Prostate gland (tissue), 2 donors: Measurements from ENCODE around the gene SLC13A2. TPM values are rescaled to one million over a fixed set of nuclear protein-coding genes. Genes with fewer than 3 reads are reported as not detected.
"Not testable (repeated sequence)": the region's sequence is repeated elsewhere in the genome, so short reads cannot be mapped to it uniquely, and the experiment has no call there.

Experiments used
- DNase-seq: peaks from one replicate; pipeline ENCODE4 v3.0.0-alpha.2; 2019; ENCODE audit warnings: low spot score
- H3K27ac ChIP-seq, 2 donors: fragments of 200-600 bp; sonication (generic); 2 replicates each; pipeline ENCODE4 v1.5.1; 2017 to 2019
- H3K27me3 ChIP-seq: fragments of 200-600 bp; sonication (generic); replicated peaks from 2 replicates; pipeline ENCODE4 v1.5.1; 2019; ENCODE audit not compliant: insufficient read depth
- H3K36me3 ChIP-seq, 2 donors: fragments of 200-600 bp; sonication (generic); 1 replicate in 1 of 2; 2 replicates in 1 of 2; pipeline versions ENCODE4 v1.5.1 to v1.8.1; 2017 to 2019
- H3K4me1 ChIP-seq: fragments of 200-600 bp; sonication (generic); replicated peaks from 2 replicates; pipeline ENCODE4 v1.5.1; 2019
- H3K4me3 ChIP-seq, 2 donors: fragments of 200-600 bp; sonication (generic); 2 replicates each; pipeline ENCODE4 v1.5.1; 2017 to 2019
- H3K9me3 ChIP-seq: fragments of 200-600 bp; sonication (generic); 2 replicates; pipeline ENCODE4 v1.5.1; 2017
- POLR2A ChIP-seq: fragments of 450-650 bp; IDR thresholded peaks from one replicate; pipeline ENCODE4 v1.6.1; 2016; ENCODE audit warnings: antibody characterized with exemption, mild to moderate bottlenecking
- POLR2AphosphoS5 ChIP-seq: sonication (generic); formaldehyde crosslinking; IDR thresholded peaks from one replicate; pipeline ENCODE4 v1.6.1; 2017; ENCODE audit warnings: antibody characterized with exemption
- WGBS: methylation state at CpG from one replicate; pipeline ENCODE4 v1.1.5; 2018; 5-methylcytosine and 5-hydroxymethylcytosine counted together
- intact Hi-C: fragments of 100-400 bp; cut with DNase I; formaldehyde crosslinking; loops from one replicate; pipeline ENCODE4 v1.14.2; 2022
- total RNA-seq, 2 donors: library from RNA; depleted of rRNA; stranded (reverse); fragments of >200 nt; gene quantifications; one replicate each; pipeline ENCODE4 v1.1.0, GENCODE V29; 2016
- TF ChIP-seq, protein P1 (sequence below), 4 experiments: fragments of 200-600 bp in 2 of 4; fragments of 450-650 bp in 2 of 4; sonication (generic) in 2 of 4; IDR thresholded peaks; 1 replicate in 3 of 4; 2 replicates in 1 of 4; pipeline ENCODE4 v1.5.1; 2016 to 2019; ENCODE audit warnings: antibody characterized with exemption in 4 of 4, mild to moderate bottlenecking in 2 of 4, moderate library complexity in 2 of 4

The SLC13A2 gene, protein sequence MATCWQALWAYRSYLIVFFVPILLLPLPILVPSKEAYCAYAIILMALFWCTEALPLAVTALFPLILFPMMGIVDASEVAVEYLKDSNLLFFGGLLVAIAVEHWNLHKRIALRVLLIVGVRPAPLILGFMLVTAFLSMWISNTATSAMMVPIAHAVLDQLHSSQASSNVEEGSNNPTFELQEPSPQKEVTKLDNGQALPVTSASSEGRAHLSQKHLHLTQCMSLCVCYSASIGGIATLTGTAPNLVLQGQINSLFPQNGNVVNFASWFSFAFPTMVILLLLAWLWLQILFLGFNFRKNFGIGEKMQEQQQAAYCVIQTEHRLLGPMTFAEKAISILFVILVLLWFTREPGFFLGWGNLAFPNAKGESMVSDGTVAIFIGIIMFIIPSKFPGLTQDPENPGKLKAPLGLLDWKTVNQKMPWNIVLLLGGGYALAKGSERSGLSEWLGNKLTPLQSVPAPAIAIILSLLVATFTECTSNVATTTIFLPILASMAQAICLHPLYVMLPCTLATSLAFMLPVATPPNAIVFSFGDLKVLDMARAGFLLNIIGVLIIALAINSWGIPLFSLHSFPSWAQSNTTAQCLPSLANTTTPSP
- under 1 TPM; 0.09 to 0.68 TPM for total RNA-seq

DNA sequence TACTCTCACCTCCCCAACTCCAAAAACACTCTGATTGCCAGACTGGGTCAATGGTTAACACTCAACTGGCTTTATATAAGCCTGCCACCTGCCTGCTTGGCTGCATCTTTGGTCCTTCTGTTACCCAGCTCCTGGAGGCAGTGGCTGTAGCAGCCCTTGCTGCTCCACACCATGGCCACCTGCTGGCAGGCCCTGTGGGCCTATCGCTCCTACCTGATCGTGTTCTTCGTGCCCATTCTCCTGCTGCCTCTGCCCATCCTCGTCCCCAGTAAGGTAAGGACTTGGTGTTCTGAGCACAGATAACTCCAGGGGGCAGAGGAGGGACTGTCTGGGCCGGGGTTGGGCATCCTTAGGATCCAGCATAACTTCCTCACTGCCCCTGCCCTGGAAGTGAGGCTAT, at the start of gene SLC13A2:
TSS of gene SLC13A2 (plus strand) at position 103 of the 400 bp plus-strand sequence. CDS start at position 172, 69 bp downstream.
- DNase-seq: no peak
- Histone ChIP-seq H3K9me3 (no peaks in the 10 kb centered on the region), H3K27ac (no peak within 1 kb of the TSS), H3K4me3 (no peak within 1 kb of the TSS), H3K4me1 (no peaks in the 10 kb centered on the region), H3K27me3 (no peaks in the 10 kb centered on the region), H3K36me3 (no peaks in the 10 kb centered on the region)
- 89% methylated on average over 5 of the region's 5 CpGs for WGBS
- intact Hi-C loops: no loop called here
- TF ChIP-seq POLR2AphosphoS5: no peak
- TF ChIP-seq, protein P1, sequence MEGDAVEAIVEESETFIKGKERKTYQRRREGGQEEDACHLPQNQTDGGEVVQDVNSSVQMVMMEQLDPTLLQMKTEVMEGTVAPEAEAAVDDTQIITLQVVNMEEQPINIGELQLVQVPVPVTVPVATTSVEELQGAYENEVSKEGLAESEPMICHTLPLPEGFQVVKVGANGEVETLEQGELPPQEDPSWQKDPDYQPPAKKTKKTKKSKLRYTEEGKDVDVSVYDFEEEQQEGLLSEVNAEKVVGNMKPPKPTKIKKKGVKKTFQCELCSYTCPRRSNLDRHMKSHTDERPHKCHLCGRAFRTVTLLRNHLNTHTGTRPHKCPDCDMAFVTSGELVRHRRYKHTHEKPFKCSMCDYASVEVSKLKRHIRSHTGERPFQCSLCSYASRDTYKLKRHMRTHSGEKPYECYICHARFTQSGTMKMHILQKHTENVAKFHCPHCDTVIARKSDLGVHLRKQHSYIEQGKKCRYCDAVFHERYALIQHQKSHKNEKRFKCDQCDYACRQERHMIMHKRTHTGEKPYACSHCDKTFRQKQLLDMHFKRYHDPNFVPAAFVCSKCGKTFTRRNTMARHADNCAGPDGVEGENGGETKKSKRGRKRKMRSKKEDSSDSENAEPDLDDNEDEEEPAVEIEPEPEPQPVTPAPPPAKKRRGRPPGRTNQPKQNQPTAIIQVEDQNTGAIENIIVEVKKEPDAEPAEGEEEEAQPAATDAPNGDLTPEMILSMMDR (IDR thresholded peaks at IDR 0.05): no peak
- TF ChIP-seq POLR2A: no peak

DNA sequence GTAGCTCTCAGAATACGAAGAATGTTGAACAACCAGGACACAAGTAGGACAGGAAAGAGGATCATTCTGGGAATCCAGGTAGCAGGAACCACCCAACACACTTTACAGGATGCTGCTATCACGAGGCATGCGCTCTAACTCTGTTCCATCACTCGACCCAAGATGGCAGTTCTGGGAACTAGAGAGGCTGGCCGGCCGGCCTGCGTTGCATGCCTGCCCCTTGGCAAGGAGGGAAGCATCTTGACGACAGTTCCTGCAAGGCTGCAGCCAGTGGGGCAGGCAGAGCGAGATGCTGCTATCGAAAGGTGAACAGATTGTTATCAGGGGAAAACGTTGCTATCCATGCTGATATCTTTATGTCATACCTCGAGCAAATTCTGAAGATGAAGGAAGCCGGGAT, 48.2 kb upstream of the SLC13A2 start:
- DNase-seq: no peak
- TF ChIP-seq POLR2A: no peak
- TF ChIP-seq, protein P1 (IDR thresholded peaks at IDR 0.05): no peak
- TF ChIP-seq POLR2AphosphoS5: no peak
- intact Hi-C loops: no loop called here
- H3K4me1 ChIP-seq: no peaks in the 10 kb centered on the region
- no peak overlapping the region for H3K4me3 ChIP-seq
- H3K27ac ChIP-seq: no peak overlapping the region
- no peaks in the 10 kb centered on the region for H3K27me3 ChIP-seq
- 72% methylated on average over 13 of the region's 13 CpGs for WGBS
- no peaks in the 10 kb centered on the region for H3K9me3 ChIP-seq
- no peaks in the 10 kb centered on the region for H3K36me3 ChIP-seq

DNA sequence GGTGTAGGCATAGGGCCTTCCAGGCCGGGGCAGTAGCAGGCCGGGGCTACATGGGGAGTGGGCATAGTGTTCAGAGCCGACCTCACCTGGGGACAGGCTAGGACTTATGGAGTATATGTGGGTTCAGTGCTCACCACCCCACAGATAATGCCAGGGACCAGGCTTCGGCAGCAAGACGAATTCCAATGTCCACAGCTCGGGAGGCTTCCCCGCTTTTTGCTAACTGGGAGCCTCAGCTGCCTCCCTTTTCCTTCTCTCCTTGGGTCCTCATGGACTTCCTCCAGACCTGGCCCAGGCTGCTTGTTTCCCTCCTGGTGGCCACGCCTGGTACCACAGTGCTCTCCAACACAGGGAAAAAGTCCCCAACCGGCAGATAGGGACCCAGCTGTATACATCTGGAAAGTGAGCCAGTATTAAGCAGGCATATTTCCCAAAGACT, 47.3 kb upstream of the SLC13A2 start:
- H3K36me3 ChIP-seq: no peaks in the 10 kb centered on the region
- H3K27ac ChIP-seq: no peak overlapping the region
- intact Hi-C loops: no loop called here
- 77% methylated on average over 9 of the region's 9 CpGs for WGBS
- no peaks in the 10 kb centered on the region for H3K9me3 ChIP-seq
- H3K4me3 ChIP-seq: no peak overlapping the region
- no peaks in the 10 kb centered on the region for H3K4me1 ChIP-seq
- TF ChIP-seq, protein P1 (IDR thresholded peaks at IDR 0.05): no peak
- TF ChIP-seq POLR2A (no peak), POLR2AphosphoS5 (no peak)
- no peak for DNase-seq
- H3K27me3 ChIP-seq: no peaks in the 10 kb centered on the region

DNA sequence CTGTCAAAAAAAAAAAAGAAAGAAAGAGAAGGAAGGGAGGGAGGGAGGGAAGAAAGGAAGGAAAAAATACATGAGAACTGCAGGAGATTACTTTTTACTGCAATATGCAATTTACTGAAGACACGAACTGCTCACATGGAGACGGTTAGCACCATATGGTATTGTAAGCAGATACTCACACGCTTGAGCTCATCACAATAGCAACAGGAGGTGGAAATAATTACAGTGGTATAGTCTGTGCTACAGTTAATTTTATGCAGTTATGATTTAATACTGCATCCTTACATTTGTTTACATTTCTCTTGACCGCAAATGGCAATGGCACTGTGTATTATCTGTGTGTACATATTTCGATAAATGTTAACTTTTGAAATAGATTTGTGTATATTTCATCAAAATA, 46.1 kb upstream of the SLC13A2 start:
- no peak for DNase-seq
- TF ChIP-seq POLR2AphosphoS5 (no peak), POLR2A (no peak)
- TF ChIP-seq, protein P1 (IDR thresholded peaks at IDR 0.05): no peak
- intact Hi-C loops: no loop called here
- Histone ChIP-seq H3K4me1 (no peaks in the 10 kb centered on the region), H3K36me3 (no peaks in the 10 kb centered on the region), H3K27me3 (no peaks in the 10 kb centered on the region), H3K27ac (no peak overlapping the region), H3K9me3 (no peaks in the 10 kb centered on the region), H3K4me3 (no peak overlapping the region)
- 76% methylated on average over 5 of the region's 5 CpGs for WGBS

DNA sequence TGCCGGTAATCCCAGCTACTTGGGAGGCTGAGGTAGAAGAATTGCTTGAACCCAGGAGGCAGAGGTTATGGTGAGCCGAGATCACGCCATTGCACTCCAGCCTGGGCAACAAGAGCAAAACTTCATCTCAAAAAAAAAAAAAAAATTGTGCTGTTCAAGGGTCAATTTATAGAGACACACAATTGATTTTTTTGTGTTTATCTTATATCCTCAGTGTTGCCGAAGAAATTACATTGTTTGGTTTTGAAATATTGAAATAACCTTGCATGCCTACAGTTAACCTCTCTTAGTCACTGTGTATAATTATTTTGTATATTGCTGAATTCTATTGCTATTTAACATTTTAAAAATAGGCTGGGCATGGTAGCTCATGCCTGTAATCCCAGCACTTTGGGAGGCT, 45.5 kb upstream of the SLC13A2 start:
- H3K4me1 ChIP-seq, H3K4me3 ChIP-seq, H3K27ac ChIP-seq, DNase-seq, intact Hi-C loops, H3K27me3 ChIP-seq, H3K9me3 ChIP-seq, H3K36me3 ChIP-seq: not testable (repeated sequence)
- WGBS: 98% methylated on average over 4 of the region's 4 CpGs
